ENCODE data around the gene MAP3K3.

The MAP3K3 gene

GRCh38 chr17:63629627-63630026 is 7.4 kb downstream of the MAP3K3 start:
- no peak for TF ChIP-seq USF1 (IDR thresholded peaks at IDR 0.05)
- no peak for TF ChIP-seq TAF1 (IDR thresholded peaks at IDR 0.05; ENCODE audit: low read depth)
- no peak for TF ChIP-seq EP300 (IDR thresholded peaks at IDR 0.05; ENCODE audit: borderline replicate concordance)
- no peak for TF ChIP-seq REST (IDR thresholded peaks at IDR 0.05; ENCODE audit: low read depth)
- TF ChIP-seq TEAD4 (IDR thresholded peaks at IDR 0.05): no peak
- no peak for TF ChIP-seq RAD21 (IDR thresholded peaks at IDR 0.05; ENCODE audit: low read depth)
- no peak for TF ChIP-seq TCF12 (IDR thresholded peaks at IDR 0.05; ENCODE audit: low read depth)
- TF ChIP-seq EGR1 (IDR thresholded peaks at IDR 0.05): no peak
- no peak for TF ChIP-seq YY1 (IDR thresholded peaks at IDR 0.05; ENCODE audit: low read depth)
- no peak for TF ChIP-seq ZBTB7A (IDR thresholded peaks at IDR 0.05; ENCODE audit: low read depth)
- no peak for TF ChIP-seq NFIC (IDR thresholded peaks at IDR 0.05)
- no peak for TF ChIP-seq CREB1 (IDR thresholded peaks at IDR 0.05; ENCODE audit: low read depth)
- no peak for TF ChIP-seq CEBPB (IDR thresholded peaks at IDR 0.05)
- TF ChIP-seq MAX (IDR thresholded peaks at IDR 0.05): no peak
- no peak for TF ChIP-seq FOXM1 (IDR thresholded peaks at IDR 0.05; ENCODE audit: borderline replicate concordance, low read depth)

GRCh38 chr17:63631062-63631461 is 8.8 kb downstream of the MAP3K3 start:
- TF ChIP-seq FOXM1 (IDR thresholded peaks at IDR 0.05; ENCODE audit: borderline replicate concordance, low read depth): no peak
- TF ChIP-seq TEAD4 (IDR thresholded peaks at IDR 0.05): no peak
- TF ChIP-seq CEBPB (IDR thresholded peaks at IDR 0.05): no peak
- no peak for TF ChIP-seq YY1 (IDR thresholded peaks at IDR 0.05; ENCODE audit: low read depth)
- no peak for TF ChIP-seq USF1 (IDR thresholded peaks at IDR 0.05)
- no peak for TF ChIP-seq RAD21 (IDR thresholded peaks at IDR 0.05; ENCODE audit: low read depth)
- no peak for TF ChIP-seq NFIC (IDR thresholded peaks at IDR 0.05)

- TF ChIP-seq TEAD4 (IDR thresholded peaks at IDR 0.05) (no peak), RAD21 (IDR thresholded peaks at IDR 0.05; ENCODE audit: low read depth) (no peak), MAX (IDR thresholded peaks at IDR 0.05) (no peak), TCF12 (IDR thresholded peaks at IDR 0.05; ENCODE audit: low read depth) (no peak)
Observed at GRCh38 chr17:63631626-63632025, 9.4 kb downstream of the MAP3K3 start.

- TF ChIP-seq EP300 (IDR thresholded peaks at IDR 0.05; ENCODE audit: borderline replicate concordance): no peak
- no peak for TF ChIP-seq TCF12 (IDR thresholded peaks at IDR 0.05; ENCODE audit: low read depth)
- TF ChIP-seq CEBPB (IDR thresholded peaks at IDR 0.05): no peak
- TF ChIP-seq ZBTB7A (IDR thresholded peaks at IDR 0.05; ENCODE audit: low read depth): no peak
- no peak for TF ChIP-seq RAD21 (IDR thresholded peaks at IDR 0.05; ENCODE audit: low read depth)
- TF ChIP-seq TEAD4 (IDR thresholded peaks at IDR 0.05): no peak
- TF ChIP-seq FOXM1 (IDR thresholded peaks at IDR 0.05; ENCODE audit: borderline replicate concordance, low read depth): no peak
- no peak for TF ChIP-seq USF1 (IDR thresholded peaks at IDR 0.05)
- TF ChIP-seq NFIC (IDR thresholded peaks at IDR 0.05): no peak
- TF ChIP-seq MAX (IDR thresholded peaks at IDR 0.05): no peak
- TF ChIP-seq CREB1 (IDR thresholded peaks at IDR 0.05; ENCODE audit: low read depth): no peak
- no peak for TF ChIP-seq EGR1 (IDR thresholded peaks at IDR 0.05)
- no peak for TF ChIP-seq TAF1 (IDR thresholded peaks at IDR 0.05; ENCODE audit: low read depth)
- no peak for TF ChIP-seq YY1 (IDR thresholded peaks at IDR 0.05; ENCODE audit: low read depth)
- no peak for TF ChIP-seq REST (IDR thresholded peaks at IDR 0.05; ENCODE audit: low read depth)
Observed at GRCh38 chr17:63633742-63634141, 11.5 kb downstream of the MAP3K3 start.

GRCh38 chr17:63634163-63634562 is 11.9 kb downstream of the MAP3K3 start:
- TF ChIP-seq REST (IDR thresholded peaks at IDR 0.05; ENCODE audit: low read depth) (no peak), CEBPB (IDR thresholded peaks at IDR 0.05) (no peak), NFIC (IDR thresholded peaks at IDR 0.05) (no peak), FOXM1 (IDR thresholded peaks at IDR 0.05; ENCODE audit: borderline replicate concordance, low read depth) (no peak), TCF12 (IDR thresholded peaks at IDR 0.05; ENCODE audit: low read depth) (no peak), TAF1 (IDR thresholded peaks at IDR 0.05; ENCODE audit: low read depth) (no peak), MAX (IDR thresholded peaks at IDR 0.05) (no peak), EGR1 (IDR thresholded peaks at IDR 0.05) (no peak), USF1 (IDR thresholded peaks at IDR 0.05) (no peak), YY1 (IDR thresholded peaks at IDR 0.05; ENCODE audit: low read depth) (no peak), RAD21 (IDR thresholded peaks at IDR 0.05; ENCODE audit: low read depth) (no peak), CREB1 (IDR thresholded peaks at IDR 0.05; ENCODE audit: low read depth) (no peak), ZBTB7A (IDR thresholded peaks at IDR 0.05; ENCODE audit: low read depth) (no peak), EP300 (IDR thresholded peaks at IDR 0.05; ENCODE audit: borderline replicate concordance) (no peak), TEAD4 (IDR thresholded peaks at IDR 0.05) (no peak)
